AG09309 (cell line): ENCODE measurements around the gene ENPP3.

Experiments used
- DNase-seq: peaks from one replicate; pipeline ENCODE4 v3.0.0-alpha.2; 2010; ENCODE audit warnings: low read depth
- H3K4me3 ChIP-seq: 2 replicates; pipeline ENCODE4 v1.5.1; 2011; ENCODE audit warnings: mild to moderate bottlenecking, low read depth, low read length, moderate library complexity; ENCODE audit not compliant: control insufficient read depth
- CTCF ChIP-seq: IDR thresholded peaks from 2 replicates; pipeline ENCODE4 v1.5.1; 2011; ENCODE audit warnings: mild to moderate bottlenecking, low read depth, low read length, inconsistent platforms; ENCODE audit not compliant: insufficient read depth, control insufficient read depth; ENCODE audit errors: missing control alignments

ENPP3 gene

GRCh38 chr6:131758920-131759319 lies 121.8 kb downstream of the ENPP3 start:
- no peak for TF ChIP-seq CTCF
- DNase-seq = peak; percentile 68
- no peak overlapping the region for H3K4me3 ChIP-seq

DNA sequence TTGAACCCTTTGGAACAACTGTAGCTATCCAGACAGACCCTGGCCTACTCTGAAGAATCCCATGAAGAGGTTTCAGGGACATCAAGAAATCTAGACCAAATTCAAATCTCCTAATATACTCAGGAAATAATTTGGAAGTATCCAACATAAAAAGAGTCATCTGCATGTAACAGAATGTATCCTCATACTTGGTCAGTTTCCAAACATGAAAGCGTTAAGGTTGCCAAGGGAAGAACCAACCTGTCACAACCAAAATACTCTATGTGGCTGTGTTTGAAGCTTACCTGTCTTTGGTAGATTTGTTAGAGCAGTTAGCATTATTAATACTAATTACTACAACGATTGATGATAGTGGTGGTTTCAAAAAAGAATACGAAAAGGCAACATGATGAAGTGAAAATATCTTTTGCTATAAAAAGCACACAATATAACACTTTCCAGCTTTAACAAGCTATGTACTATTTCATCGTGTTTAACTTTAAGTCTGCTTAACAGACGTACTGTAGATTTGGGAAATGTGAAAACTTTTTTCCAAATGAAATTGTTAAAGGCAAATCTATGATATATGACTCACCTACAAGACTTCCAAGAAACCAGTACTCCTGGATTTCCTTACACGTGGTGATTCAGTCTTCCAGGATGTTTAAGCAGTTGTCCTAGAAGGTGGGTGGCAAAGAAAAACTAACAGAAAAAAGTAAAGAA lies 124.1 kb downstream of the ENPP3 start:
- TF ChIP-seq CTCF = no peak
- peak; percentile 48 for DNase-seq
- no peak overlapping the region for H3K4me3 ChIP-seq

- no peak overlapping the region for H3K4me3 ChIP-seq
- no peak for DNase-seq
- no peak for TF ChIP-seq CTCF
Measured at GRCh38 chr6:131761762-131762067, 124.6 kb downstream of the ENPP3 start.

GRCh38 chr6:131762984-131763383 lies 125.9 kb downstream of the ENPP3 start:
- TF ChIP-seq CTCF = no peak
- H3K4me3 ChIP-seq = no peak overlapping the region
- DNase-seq = no peak

DNA sequence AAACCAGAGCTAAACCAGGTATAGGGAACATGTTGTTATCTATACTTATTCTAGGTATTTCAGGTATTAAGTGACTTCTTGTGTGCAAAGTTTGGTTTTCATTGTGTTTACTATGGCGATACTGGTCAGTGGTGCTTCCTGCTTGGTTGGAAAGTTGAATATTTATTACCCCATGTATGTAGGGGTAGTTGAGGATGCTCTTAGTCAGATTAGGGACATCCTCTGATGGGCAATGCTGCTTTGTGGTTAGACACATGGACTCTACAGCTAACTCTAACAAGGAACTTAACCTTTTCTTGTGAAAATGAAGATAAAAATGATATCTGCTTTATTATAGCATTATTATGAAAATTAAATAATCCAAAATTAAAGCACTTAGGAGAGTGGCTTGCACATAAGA lies 126.6 kb downstream of the ENPP3 start:
- no peak overlapping the region for H3K4me3 ChIP-seq
- DNase-seq = no peak
- no peak for TF ChIP-seq CTCF

- no peak for DNase-seq
- no peak overlapping the region for H3K4me3 ChIP-seq
- no peak for TF ChIP-seq CTCF
Measured at GRCh38 chr6:131764350-131764749, 127.2 kb downstream of the ENPP3 start.
